Measurements from ENCODE around the gene MLPH.

DNA sequence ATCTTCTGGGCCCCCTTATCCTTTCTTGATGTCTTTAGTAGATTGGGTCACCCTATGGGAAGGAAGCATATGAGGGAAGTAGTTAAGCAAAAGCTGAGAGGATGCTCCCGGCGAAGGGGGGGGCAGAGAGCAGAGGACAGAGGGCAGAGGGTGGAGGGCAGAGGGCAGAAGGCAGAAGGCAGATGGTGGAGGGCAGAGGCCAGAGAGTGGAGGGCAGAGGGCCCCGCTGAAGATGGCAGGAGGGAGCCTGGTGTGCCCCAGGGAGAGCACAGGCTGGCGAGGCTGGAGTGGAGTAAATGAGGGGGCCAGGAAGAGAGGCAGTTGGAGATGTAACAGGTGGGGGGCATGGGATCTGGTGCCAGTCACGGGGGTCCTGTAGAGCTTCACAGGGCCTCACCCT, 7.0 kb downstream of the MLPH start:
- no peak for TF ChIP-seq POLR2A (IDR thresholded peaks at IDR 0.05)
- TF ChIP-seq, protein P1, sequence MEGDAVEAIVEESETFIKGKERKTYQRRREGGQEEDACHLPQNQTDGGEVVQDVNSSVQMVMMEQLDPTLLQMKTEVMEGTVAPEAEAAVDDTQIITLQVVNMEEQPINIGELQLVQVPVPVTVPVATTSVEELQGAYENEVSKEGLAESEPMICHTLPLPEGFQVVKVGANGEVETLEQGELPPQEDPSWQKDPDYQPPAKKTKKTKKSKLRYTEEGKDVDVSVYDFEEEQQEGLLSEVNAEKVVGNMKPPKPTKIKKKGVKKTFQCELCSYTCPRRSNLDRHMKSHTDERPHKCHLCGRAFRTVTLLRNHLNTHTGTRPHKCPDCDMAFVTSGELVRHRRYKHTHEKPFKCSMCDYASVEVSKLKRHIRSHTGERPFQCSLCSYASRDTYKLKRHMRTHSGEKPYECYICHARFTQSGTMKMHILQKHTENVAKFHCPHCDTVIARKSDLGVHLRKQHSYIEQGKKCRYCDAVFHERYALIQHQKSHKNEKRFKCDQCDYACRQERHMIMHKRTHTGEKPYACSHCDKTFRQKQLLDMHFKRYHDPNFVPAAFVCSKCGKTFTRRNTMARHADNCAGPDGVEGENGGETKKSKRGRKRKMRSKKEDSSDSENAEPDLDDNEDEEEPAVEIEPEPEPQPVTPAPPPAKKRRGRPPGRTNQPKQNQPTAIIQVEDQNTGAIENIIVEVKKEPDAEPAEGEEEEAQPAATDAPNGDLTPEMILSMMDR (IDR thresholded peaks at IDR 0.05), result no peak
